RWPE1 (cell line): ENCODE measurements around the gene CASKIN2.
"Not testable (repeated sequence)": the region's sequence is repeated elsewhere in the genome, so short reads cannot be mapped to it uniquely, and the experiment has no call there.

Experiments used
- CTCF ChIA-PET: fragments of 350-600 bp; sonication (Branson Sonifier 250); formaldehyde crosslinking; extraction: SDS; loops from one replicate; lab custom pipeline; 2021; lab: Yijun Ruan, JAX
- POLR2A ChIA-PET: fragments of 400-600 bp; formaldehyde crosslinking; extraction: SDS; loops from one replicate; lab custom pipeline; 2020; ENCODE audit warnings: antibody characterized with exemption; ENCODE audit not compliant: low non-redundant PET; lab: Yijun Ruan, JAX
- DNase-seq: peaks from one replicate; pipeline ENCODE4 v3.0.0; 2012; ENCODE audit warnings: low spot score
- H3K27ac ChIP-seq: fragments of 450-650 bp; 2 replicates; pipeline ENCODE4 v1.5.1; 2017
- CTCF ChIP-seq: fragments of 450-650 bp; conservative IDR thresholded peaks from 2 replicates; pipeline ENCODE4 v1.5.1; 2017; ENCODE audit warnings: low read depth, mild to moderate bottlenecking

CASKIN2 gene

GRCh38 chr17:75523647-75524046, 8.3 kb upstream of the CASKIN2 start:
- no peak for TF ChIP-seq CTCF
- POLR2A ChIA-PET: no interaction called here
- peak overlapping the region; percentile 78 for H3K27ac ChIP-seq
- DNase-seq: no peak
- CTCF ChIA-PET: no interaction called here

- POLR2A ChIA-PET: no interaction called here
- CTCF ChIA-PET: interaction anchor here (0.7 to 1.2 kb wide), 2 partner anchors 111 to 283 kb away, joined by 4 to 5 read pairs; partner anchors contain the start of gene SMIM5
- no peak for DNase-seq
- H3K27ac ChIP-seq: 0 out of 2 replicates have a peak overlapping the region, but pooled peaks have one; percentile 10
- TF ChIP-seq CTCF: no peak
Observed at GRCh38 chr17:75521951-75522727, 6.8 kb upstream of the CASKIN2 start.

- no peak overlapping the region for H3K27ac ChIP-seq
- TF ChIP-seq CTCF: no peak
- ChIA-PET POLR2A (no interaction called here), CTCF (interaction anchor here (0.7 to 1.2 kb wide), 2 partner anchors 112 to 282 kb away, joined by 4 to 5 read pairs; partner anchors contain the start of gene SMIM5)
- no peak for DNase-seq
Observed at GRCh38 chr17:75521290-75521689, 6.0 kb upstream of the CASKIN2 start.

GRCh38 chr17:75520413-75520812, 5.1 kb upstream of the CASKIN2 start:
- POLR2A ChIA-PET, CTCF ChIA-PET: not testable (repeated sequence)

GRCh38 chr17:75518983-75519537, 3.7 kb upstream of the CASKIN2 start:
- H3K27ac ChIP-seq: no peak overlapping the region
- CTCF ChIA-PET: interaction anchor here (0.6 to 0.8 kb wide), 5 partner anchors 17 to 760 kb away, joined by 3 to 4 read pairs (median 4); no protein-coding TSS in a partner anchor
- POLR2A ChIA-PET: no interaction called here
- TF ChIP-seq CTCF: no peak
- DNase-seq: no peak

More at GRCh38 chr17:75520413-75520812, 5.1 kb upstream of the CASKIN2 start:
- H3K27ac ChIP-seq, DNase-seq: not testable (repeated sequence)

- H3K27ac ChIP-seq: no peak overlapping the region
- DNase-seq: no peak
- CTCF ChIA-PET: interaction anchor here (0.6 to 0.9 kb wide), 5 partner anchors 18 to 761 kb away, joined by 3 to 6 read pairs (median 4); no protein-coding TSS in a partner anchor
- POLR2A ChIA-PET: no interaction called here
- TF ChIP-seq CTCF: no peak
Observed at GRCh38 chr17:75518201-75518600, 2.9 kb upstream of the CASKIN2 start.
